Globus pallidus (tissue), 1 donor: ENCODE results near the gene ADCY9.
A peak's percentile ranks its signal among the peaks of the same experiment; 100 is the strongest.
"Not testable (repeated sequence)": the region's sequence is repeated elsewhere in the genome, so short reads cannot be mapped to it uniquely, and the experiment has no call there.

Source experiments
- DNase-seq: peaks from one replicate; pipeline ENCODE4 v3.0.0-alpha.2; 2015; ENCODE audit warnings: low spot score

The ADCY9 gene

DNA sequence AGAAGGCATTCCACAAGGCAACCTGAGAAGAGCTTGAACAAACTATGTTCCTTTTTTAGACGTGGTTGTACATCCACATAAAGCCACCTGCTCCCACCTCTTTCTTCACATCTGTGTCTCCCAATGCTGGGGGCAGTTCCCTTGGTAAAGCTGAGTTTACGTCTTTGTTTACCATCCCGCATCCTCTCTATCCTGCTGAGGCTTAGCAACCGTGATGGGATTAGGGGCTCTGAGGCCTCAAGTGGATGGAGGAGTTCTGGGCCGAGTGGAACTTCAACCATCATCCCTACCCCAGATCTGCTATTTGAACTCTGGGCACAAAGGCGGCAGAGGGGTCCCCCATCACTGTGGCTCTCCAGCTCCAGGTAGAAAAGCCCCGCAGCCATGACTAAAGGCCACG, 141.5 kb downstream of the ADCY9 start:
- DNase-seq, result no peak

DNA sequence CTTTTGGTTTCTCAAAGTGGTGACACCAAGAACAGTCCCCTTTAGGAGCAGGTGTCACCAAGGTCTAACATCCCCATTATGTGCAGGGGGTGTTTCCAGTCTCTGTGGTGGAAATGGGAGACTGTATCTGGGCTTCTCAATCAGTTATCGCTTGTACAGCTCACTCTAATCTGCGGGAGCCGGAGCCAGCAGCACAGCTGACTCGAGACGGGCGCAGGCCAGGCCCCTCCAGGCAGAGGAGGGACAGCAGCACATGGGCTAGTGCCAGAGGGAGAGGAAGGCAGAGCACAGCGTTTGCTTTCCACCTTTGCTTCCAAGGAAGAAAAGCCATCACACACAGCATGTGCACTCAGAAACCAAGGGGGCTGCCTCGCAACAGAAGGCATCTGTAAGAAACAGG, 144.5 kb downstream of the ADCY9 start:
- no peak for DNase-seq

DNA sequence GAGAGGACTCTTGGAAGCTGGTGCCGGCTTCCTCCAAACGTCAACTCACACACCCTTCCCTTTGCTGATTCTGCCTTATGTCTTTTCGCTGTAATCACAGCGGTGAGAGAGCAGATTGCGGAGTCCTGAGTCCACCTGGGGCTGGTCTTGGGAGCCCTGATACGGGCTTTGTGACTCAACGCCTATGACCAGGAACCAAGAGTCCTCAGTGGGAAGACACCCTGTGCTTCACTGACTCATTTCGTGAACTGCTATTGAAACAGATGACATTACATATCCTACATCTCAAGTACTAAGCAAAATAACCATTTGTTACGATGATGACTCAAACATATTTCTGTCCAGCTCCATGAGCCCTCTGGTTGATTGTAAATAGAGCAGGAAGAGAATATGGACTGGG, 145.0 kb downstream of the ADCY9 start:
- no peak for DNase-seq

DNA sequence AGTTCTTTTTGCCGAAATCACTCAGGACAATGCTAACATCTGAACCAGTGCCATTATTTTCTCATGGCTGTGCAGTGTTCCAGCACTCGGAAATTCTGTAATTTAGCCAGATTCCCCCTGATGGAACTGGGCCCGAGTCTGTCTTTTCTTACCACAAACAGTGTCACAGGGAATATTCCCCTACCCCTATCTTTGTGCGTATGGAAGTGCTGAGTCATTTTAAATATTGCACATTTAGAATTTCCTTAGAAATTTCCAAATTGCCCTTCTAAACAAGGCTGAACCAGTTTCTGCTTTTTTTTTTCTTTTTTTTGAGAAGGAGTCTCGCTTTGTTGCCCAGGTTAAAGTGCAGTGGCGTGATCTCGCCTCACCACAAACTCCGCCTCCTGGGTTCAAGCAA, 147.7 kb downstream of the ADCY9 start:
- no peak for DNase-seq

DNA sequence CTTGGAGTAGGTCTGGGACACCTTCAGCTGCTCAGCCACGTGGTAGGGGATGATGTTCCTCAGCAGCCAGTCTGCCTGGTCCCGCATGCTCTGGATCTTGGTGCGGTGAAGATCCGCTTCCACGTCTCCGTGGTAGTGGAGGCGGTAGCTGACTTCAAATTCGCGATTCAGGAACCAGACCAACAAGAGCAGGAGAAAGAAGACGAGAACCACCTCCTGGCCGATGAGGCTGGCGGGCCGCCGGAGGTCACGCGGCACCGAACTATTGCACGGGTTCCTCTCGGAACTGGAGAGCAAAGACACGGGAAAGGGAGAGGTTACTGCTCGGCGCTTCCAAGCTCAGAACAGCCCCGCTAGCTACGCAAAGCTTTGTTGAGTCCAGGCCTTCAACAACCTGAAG, 149.6 kb downstream of the ADCY9 start:
- no peak for DNase-seq

DNA sequence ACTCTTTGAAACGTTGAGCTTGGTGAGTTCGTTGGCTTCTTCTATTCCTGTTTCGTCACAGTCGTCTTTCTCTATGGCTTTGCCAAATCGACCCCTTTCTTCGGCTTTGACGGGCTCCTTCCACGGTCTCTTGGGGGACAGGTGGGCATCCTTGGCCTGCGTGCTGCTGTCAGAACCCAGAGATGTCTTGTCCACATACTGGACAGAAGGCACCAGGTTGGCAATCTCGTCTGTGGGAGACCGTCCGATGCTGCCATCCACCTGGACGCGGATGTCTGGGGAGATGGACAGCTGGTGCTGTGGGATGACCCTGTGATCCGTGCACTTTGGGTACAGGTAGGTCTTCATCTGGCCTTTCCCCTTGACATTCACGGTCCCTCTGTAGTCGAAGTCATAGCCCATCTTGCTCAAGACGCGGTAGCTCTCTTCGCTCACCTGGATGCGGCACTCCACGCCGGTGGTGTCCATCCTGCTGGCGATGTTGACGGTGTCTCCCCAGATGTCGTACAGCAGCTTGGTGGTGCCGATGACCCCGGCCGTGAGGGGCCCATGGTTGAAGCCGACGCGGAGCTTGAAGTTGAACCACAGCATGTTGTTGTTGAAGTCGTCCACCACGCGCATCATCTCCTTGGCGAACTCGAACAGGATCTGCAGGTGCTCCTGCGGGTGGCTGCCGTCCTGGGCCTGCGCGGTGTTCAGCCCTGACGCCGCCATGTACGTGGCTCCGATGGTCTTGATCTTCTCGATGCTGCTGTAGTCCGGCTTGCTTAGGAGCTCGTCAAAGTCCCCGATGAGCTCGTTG, 150.3 kb downstream of the ADCY9 start:
- no peak for DNase-seq

DNA sequence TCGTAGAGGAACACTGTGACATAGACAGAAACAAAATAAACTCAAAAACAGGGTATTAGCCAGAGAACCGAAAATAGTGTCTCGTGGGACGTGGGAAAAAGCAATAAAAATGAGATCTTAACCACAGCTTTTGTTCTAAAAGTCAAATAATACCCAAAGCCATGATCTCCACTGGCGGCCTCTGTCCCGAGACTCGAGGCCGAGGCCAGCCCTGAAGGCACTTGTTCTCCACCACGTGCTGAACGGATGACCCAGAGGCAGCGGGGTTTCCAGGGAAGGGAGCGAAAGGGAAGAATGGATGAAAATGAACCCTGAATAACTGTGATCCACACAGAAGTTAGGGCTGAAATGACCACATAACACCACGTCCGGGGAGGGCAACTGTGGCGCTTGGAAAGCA, 150.9 kb downstream of the ADCY9 start:
- DNase-seq, result no peak

DNA sequence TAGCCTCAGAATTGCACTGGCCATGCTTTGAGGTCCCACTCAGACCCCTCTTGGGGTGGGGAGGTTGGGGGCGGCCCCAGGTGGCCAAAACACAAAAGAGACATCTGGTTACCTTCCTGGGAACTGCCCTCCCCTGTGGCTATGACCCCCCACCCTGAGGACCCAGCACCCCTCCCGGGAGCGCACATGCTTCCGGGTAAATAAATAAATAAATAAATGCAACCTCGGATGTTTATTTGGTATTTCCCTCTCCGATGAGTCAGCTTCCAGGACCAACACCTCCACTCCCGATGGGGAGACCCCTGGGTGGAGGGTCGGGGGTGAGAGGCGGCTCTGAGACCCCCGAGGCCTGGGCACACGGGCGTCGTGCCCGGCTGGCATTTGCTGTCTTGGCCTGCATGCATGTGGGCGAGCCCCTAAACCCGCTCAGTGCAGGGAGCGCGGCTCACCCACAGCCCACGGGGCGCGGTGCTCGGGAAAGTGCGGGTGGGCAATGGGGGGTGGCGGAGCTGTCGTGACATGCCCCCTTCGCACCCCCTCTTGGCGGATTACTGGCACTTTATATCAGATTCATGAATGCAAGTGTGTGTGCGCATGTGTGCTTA, 151.5 kb downstream of the ADCY9 start:
- no peak for DNase-seq

DNA sequence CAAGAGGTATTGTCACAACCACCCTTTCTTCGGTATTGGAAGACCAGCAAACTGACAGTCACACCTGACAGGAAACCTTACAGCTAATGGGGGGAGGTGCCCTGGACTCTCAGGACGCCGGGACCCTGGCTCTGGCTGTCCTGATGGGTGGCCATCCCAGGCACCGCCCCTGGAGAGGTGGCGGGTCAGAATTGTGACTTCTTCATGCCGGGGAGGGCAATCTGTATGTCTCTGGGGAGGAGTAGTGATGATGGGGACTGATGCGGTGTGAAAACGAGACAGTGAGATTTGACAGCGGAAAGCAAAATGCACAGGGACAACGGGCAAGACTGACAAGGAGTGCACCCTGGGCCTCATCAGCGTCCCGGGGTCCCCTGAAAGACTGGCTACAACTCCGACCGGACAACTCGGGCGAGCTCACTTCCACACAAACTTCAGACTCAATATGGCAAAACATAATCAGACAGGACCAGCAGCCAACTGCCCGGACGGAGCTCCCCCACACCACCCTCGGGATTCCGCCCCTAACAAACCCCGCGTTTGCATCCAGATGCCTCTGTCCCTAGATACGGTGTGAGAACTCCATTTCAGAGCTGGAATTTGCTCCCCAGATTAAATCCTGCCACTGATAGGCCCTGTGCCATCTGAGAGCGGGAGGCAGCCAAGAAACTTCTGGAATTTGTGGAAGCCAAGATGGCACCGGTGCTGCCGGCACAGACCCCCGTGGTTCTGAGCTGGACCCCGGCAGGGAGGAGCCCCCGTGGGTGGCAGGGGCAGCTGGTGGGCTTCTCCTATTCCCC, 152.2 kb downstream of the ADCY9 start:
- DNase-seq, result no peak

DNA sequence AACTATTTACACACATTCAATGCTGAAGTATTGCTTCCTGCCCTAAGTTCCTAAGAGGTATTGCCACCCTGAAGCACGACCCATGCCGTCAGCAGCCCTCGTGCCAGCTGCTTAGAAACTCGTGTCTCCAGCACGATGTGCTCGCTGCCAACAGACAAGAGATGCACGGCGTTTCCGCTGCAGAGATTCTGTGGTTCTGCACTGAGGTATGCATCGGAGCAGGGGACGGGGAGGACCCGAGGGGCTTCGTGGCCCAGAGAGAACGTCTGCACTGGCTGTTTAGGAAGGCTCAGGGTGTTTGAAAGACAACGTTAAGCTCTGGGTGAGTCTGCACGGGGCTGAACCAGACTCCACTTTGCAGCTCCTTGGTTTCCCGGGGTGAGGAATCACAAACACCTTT, 153.0 kb downstream of the ADCY9 start:
- DNase-seq, result no peak

DNA sequence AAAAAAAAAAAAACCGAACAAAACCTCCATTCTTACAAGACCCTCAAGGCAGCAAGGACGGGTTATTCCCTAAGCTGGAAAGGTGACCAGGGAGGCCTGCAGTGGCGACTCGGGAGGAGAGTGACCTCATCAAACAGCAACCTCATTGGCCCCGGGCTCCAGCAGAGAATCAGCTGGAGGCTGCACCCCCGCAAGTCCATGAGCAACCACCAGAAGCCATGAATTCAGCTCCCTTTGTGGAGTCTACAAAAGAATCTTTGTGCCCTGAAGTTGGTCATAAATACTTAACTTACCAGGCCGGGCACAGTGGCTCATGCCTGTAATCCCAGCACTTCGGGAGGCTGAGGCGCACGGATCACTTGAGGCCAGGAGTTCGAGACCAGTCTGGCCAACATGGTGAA, 154.8 kb downstream of the ADCY9 start:
- peak; percentile 73 for DNase-seq

DNA sequence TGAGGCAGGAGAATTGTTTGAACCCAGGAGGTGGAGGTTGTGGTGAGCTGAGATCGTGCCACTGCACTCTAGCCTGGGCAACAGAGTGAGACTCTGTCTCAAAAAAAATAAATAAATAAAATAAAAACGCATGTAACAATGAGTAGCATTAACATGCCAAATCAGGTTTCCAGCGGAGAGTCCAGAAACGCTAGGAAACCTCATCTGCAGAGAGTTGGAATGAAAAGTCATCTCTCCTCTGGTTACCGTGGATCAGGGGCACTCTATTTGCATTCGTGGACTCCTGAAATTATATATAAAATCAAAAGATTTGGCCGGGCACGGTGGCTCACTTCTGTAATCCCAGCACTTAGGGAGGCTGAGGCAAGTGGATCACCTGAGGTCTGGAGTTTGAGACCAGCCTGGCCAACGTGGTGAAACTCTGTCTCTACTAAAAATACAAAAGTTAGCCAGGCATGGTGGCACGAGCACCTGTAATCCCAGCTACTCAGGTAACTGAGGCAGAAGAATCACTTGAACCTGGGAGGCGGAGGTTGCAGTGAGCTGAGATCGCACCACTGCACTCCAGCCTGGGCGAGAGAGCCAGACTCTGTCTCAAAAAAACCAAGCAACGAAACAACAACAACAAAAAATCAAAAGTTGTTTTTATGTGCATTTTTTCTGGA, 156.2 kb downstream of the ADCY9 start:
- DNase-seq, result not testable (repeated sequence)

DNA sequence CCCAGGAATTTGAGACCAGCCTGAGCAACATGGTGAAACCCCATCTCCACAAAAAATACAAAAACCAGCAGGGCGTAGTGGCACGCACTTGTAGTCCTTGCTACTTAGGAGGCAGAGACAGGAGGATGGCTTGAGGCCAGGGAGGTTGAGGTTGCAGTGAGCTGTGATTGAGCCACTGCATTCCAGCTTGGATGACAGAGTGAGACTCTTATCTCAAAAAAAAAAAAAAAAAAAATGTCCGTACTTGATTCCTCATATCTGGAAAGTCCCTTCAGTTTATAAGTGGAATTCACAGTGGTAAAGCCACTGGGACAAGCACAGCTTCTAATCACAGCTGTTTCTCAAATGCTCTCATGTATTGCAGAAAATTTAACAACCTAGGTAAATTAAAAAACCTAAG, 157.1 kb downstream of the ADCY9 start:
- DNase-seq, result no peak

DNA sequence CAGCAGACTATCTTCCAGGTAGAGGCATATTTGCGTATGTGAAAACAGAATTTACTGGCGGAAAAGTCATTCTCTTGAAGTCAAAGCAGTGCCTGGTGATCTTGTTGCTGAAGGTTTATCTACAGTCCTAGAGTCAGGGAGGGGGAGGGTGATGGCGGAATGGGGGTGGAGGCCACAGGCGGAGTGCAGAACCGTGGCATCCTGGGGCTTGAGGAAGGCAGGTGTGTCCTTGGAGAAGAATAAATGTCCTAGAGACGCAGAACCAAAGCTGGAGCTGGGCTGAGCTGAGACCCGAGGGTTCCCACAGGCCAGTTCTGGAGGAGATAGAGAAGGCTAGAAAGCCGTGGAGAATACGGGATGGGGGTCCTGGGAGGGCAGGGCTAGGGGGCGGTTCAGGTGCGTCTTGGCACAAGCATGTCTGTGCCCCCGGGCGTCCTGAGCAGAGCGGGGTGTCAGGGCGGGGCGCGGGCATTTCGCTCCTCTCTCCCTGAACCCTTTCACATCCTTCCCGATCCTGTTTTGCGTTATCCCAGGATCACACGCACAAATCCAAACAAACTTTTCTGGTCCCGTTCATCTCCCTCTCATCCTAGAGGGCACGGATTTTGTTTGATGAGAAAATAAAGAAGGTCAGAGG, 158.8 kb downstream of the ADCY9 start:
- DNase-seq, result no peak

DNA sequence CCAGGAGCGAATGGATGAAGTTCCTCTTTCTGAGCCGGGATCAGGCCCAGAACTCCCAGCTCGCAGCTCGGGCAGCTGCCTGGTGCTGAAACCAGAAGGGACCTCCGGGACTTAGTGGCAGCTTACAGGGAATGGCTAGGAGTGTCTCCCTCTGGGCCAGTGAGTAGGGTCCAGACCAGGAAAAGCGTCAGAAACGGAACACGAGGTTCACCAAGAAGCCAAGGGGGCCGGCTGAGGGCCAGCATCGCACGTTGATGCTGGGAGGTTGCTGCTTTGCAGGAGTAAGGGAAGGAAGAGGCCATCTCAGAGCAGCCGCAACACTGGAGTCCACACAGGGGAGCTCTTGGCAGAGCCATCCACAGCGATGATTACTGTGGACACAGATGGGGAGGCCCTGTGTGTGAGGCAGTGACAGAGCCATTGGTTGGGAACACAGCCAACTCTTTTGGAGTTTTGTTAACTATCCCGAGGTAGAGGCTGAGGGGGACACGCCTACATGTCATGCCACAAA, 161.8 kb downstream of the ADCY9 start:
- no peak for DNase-seq

DNA sequence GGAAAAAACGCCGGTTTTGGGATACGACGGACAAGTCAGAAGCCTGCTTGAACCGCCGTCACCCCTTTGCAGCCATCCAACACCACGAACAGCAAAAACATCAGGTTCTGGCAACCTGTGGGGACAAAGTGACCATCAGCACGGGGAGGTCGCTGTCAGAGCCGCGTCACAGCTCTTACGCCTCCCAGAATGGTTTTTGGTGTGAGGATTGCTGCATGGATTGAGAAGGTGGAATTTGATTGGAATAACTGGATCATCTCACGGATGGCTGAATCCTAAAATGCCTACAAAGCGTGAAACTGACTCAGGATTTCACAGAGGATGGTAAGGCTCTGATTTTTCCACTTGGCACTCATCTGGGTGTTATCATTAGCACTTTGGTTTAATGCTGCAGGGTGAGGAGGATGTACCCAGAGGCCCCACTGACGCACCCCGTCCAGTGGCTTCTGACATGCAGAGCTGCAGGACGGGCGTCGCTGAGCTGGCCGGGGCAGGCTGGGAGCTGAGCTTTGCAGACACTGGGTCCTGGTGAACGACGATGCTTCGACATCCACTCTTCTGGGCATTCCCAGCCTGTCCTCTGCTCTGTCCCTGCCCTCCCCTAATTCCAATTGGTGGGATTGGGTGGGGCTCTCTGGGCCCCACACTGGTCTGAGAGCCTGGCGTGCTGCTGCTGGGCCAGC, 162.4 kb downstream of the ADCY9 start:
- no peak for DNase-seq

DNA sequence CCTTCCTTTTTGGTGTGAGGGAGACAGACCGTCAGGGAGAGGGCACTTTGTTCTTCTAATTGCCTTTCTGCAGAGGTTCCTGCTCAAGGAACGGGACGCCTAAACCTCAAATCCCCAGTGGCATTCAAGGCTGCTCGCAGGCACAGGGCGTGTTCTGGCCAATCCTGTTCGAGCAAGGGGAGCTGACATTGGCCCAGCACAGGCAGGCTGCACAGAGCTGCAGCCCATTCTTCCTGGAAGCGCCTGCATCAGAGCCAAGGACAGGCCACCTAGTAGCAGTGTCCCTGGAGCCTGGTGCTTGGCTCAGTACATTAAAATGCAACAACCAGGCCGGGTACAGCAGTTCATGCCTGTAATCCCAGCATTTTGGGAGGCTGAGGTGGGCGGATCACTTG, 163.5 kb downstream of the ADCY9 start:
- DNase-seq, result no peak

DNA sequence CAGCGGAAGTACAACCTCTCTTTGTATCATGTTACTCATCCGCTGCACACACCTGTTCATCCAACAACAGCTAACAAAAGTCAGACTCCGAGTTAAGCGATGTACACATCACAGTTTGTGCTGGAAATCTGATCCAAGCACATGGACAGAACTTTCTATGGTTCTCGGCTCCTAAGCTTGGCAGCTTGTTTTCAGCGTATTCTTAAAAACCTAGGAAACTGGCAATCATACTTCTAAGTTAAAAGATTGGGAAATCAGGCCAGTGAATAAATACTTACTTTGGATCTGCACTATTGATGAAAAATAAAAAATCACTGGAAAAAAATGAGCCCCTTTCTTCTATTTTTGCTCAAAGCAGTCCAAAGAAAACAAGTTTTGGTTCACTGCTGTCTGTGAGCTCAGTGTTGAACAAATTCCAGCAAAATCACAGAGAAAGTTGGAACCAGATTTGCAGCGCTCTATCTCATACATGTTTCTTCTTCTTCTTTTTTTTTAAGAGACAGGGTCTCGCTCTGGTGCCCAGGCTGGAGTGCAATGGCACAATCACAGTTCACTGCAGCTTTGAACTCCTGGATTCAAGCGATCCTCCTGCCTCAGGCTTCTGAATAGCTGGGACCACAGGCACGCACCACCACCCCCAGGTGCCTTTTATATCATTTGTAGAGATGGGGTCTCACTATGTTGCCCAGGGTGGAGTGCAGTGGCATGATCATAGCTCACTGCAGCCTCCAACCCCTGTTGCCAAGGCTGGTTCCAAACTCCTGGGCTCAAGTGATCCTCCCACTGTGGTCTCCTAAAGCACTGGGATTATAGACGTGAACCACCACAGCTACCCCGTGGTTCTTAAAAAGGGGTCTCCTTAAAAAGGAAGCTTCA, 164.1 kb downstream of the ADCY9 start:
- DNase-seq, result no peak

DNA sequence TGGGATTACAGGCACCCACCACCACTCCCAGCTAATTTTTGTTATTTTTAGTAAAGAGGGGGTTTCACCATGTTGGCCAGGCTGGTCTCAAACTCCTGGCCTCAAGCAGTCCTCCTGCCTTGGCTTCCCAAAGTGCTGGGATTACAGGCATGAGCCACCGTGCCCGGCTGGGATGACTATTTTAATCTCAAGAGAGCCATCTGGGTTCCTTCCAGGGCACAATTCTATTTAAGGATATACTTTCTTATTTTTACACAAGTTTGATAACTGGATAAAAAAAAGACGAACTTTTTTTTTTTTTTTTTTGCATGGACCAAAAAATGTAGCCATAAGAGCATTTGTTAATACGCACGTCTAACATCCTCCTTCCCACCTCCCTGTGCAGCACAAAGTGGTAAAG, 164.9 kb downstream of the ADCY9 start:
- not testable (repeated sequence) for DNase-seq
